Measurements from ENCODE around the gene PSMA6. TPM values are rescaled to one million over a fixed set of nuclear protein-coding genes. Genes with fewer than 3 reads are reported as not detected.

The PSMA6 gene
- total and polyA plus RNA-seq, 2 of the 13 experiments (the other 11 are each of a cell fraction or from before 2014, with no cell fraction given) = 525 to 1,109 TPM

- TF ChIP-seq ATF2 (CRISPR knock-in tag; IDR thresholded peaks at IDR 0.05) = no peak
- no peak for TF ChIP-seq ZSCAN12 (CRISPR knock-in tag; IDR thresholded peaks at IDR 0.05)
- peak; percentile 95 for TF ChIP-seq ZSCAN25 (CRISPR knock-in tag; IDR thresholded peaks at IDR 0.05)
- no peak for TF ChIP-seq ELK4 (CRISPR knock-in tag; IDR thresholded peaks at IDR 0.05; ENCODE audit: borderline replicate concordance)
- no peak for TF ChIP-seq ZNF556 (CRISPR knock-in tag; IDR thresholded peaks at IDR 0.05; ENCODE audit: borderline replicate concordance)
- no peak; the same call in 1 of the 2 replicates for TF ChIP-seq RCOR2 (CRISPR knock-in tag; IDR thresholded peaks at IDR 0.05)
- TF ChIP-seq KMT2B (CRISPR knock-in tag; IDR thresholded peaks at IDR 0.05) = no peak
- no peak for TF ChIP-seq DPF2 (CRISPR knock-in tag; IDR thresholded peaks at IDR 0.05; ENCODE audit: borderline replicate concordance, low read depth)
- no peak for TF ChIP-seq ZNF235 (CRISPR knock-in tag; IDR thresholded peaks at IDR 0.05; ENCODE audit: borderline replicate concordance)
- TF ChIP-seq SRSF1 (optimal IDR thresholded peaks at IDR 0.05; ENCODE audit: low read depth, low read length) = no peak
- no peak; the same call in 1 of the 2 replicates for TF ChIP-seq ZNF772 (CRISPR knock-in tag; IDR thresholded peaks at IDR 0.05)
- TF ChIP-seq ZNF773 (CRISPR knock-in tag; IDR thresholded peaks at IDR 0.05; ENCODE audit: borderline replicate concordance) = no peak
- TF ChIP-seq MAFF (IDR thresholded peaks at IDR 0.05; ENCODE audit: low read depth, low read length) = no peak
- TF ChIP-seq ZNF777 (CRISPR knock-in tag; IDR thresholded peaks at IDR 0.05) = no peak
- no peak for TF ChIP-seq MYNN (CRISPR knock-in tag; IDR thresholded peaks at IDR 0.05; ENCODE audit: low read depth)
- TF ChIP-seq ZNF552 (CRISPR knock-in tag; IDR thresholded peaks at IDR 0.05; ENCODE audit: borderline replicate concordance) = no peak
- TF ChIP-seq GTF3A (CRISPR knock-in tag; conservative IDR thresholded peaks at IDR 0.05) = no peak
- TF ChIP-seq NR2F2 (IDR thresholded peaks at IDR 0.05; ENCODE audit: borderline replicate concordance, low read depth) = no peak
- no peak for TF ChIP-seq GATAD2A (CRISPR knock-in tag; IDR thresholded peaks at IDR 0.05)
- TF ChIP-seq ZNF34 (CRISPR knock-in tag; IDR thresholded peaks at IDR 0.05; ENCODE audit: borderline replicate concordance) = no peak
- no peak for TF ChIP-seq RFX5 (IDR thresholded peaks at IDR 0.05; ENCODE audit: low read depth, low read length)
- 0 out of 2 replicates have a peak, but pooled peaks have one; percentile 49 for TF ChIP-seq ZNF660 (CRISPR knock-in tag; IDR thresholded peaks at IDR 0.05; ENCODE audit: borderline replicate concordance, low read depth)
- TF ChIP-seq ZNF563 (CRISPR knock-in tag; IDR thresholded peaks at IDR 0.05) = no peak; the same call in 1 of the 2 replicates
- no peak for TF ChIP-seq ZNF367 (CRISPR knock-in tag; IDR thresholded peaks at IDR 0.05; ENCODE audit: borderline replicate concordance)
- TF ChIP-seq HNRNPLL (IDR thresholded peaks at IDR 0.05; ENCODE audit: low read depth, low read length, poor library complexity, severe bottlenecking) = no peak
- TF ChIP-seq GABPA (IDR thresholded peaks at IDR 0.05; ENCODE audit: low read depth, low read length) = no peak
- no peak for TF ChIP-seq GABPA (CRISPR knock-in tag; IDR thresholded peaks at IDR 0.05; ENCODE audit: low read depth)
- no peak for TF ChIP-seq KLF11 (CRISPR knock-in tag; IDR thresholded peaks at IDR 0.05)
- TF ChIP-seq MTA3 (CRISPR knock-in tag; IDR thresholded peaks at IDR 0.05) = no peak
- no peak for TF ChIP-seq ZNF883 (CRISPR knock-in tag; IDR thresholded peaks at IDR 0.05; ENCODE audit: not compliant biosample characterization)
- 0 out of 2 replicates have a peak, but pooled peaks have one; percentile 33 for TF ChIP-seq PHF20 (CRISPR knock-in tag; IDR thresholded peaks at IDR 0.05)
- no peak for TF ChIP-seq PITX1 (CRISPR knock-in tag; IDR thresholded peaks at IDR 0.05)
- TF ChIP-seq ZNF577 (CRISPR knock-in tag; IDR thresholded peaks at IDR 0.05; ENCODE audit: borderline replicate concordance, low read depth) = no peak
Measured at GRCh38 chr14:35346738-35347322, 54.6 kb downstream of the PSMA6 start (continued).
